Left lung (tissue), 10 donors: ENCODE data around the gene ERI3. TPM values are rescaled to one million over a fixed set of nuclear protein-coding genes. Genes with fewer than 3 reads are reported as not detected.

Source experiments
- ATAC-seq: fragments of 200-7000 bp; cut with Tn5 transposase; one replicate; pipeline ENCODE4 v1.9.1; 2020; ENCODE audit warnings: moderate library complexity
- DNase-seq, 4 donors: peaks; one replicate each; pipeline ENCODE4 v3.0.0-alpha.2; 2013 to 2020
- H3K27ac ChIP-seq, 2 donors: fragments of 200-600 bp; sonication (generic) in 1 of 2; one replicate each; pipeline versions ENCODE4 v1.5.0 to v1.8.0; 2020 to 2021
- H3K27me3 ChIP-seq, 2 donors: fragments of 200-600 bp; sonication (generic) in 1 of 2; one replicate each; pipeline versions ENCODE4 v1.5.0 to v1.8.0; 2020 to 2021
- H3K36me3 ChIP-seq, 2 donors: fragments of 200-600 bp; sonication (generic) in 1 of 2; one replicate each; pipeline versions ENCODE4 v1.5.0 to v1.8.0; 2020 to 2021
- H3K4me1 ChIP-seq, 2 donors: fragments of 200-600 bp; one replicate each; pipeline ENCODE4 v1.8.0; 2021
- H3K4me3 ChIP-seq, 2 donors: fragments of 200-600 bp; sonication (generic) in 1 of 2; one replicate each; pipeline versions ENCODE4 v1.5.0 to v1.8.0; 2020 to 2021; ENCODE audit warnings: mild to moderate bottlenecking in 1 of 2
- H3K9me3 ChIP-seq, 2 donors: fragments of 200-600 bp; sonication (generic) in 1 of 2; one replicate each; pipeline versions ENCODE4 v1.5.0 to v1.8.0; 2020 to 2021
- intact Hi-C, 2 donors: fragments of 100-400 bp; cut with DNase I; formaldehyde crosslinking; loops; one replicate each; pipeline versions ENCODE4 v1.11.2 to v1.14.2; 2022
- polyA plus RNA-seq, 6 donors: library from polyadenylated mRNA; unstranded; fragments of 120-200 nt; gene quantifications; one replicate each; pipeline ENCODE4 v1.2.1, GENCODE V29; 2013; ENCODE audit not compliant: insufficient read length in 6 of 6
- total RNA-seq, 2 donors: library from RNA; stranded (reverse); fragmentation: NEBNext Ultra II Directional; extraction: Animal tissue kit (Norgen Biotek cat#: 25700); gene quantifications; one replicate each; pipeline ENCODE4 v1.2.1, GENCODE V29; 2021
- TF ChIP-seq, protein P1 (sequence below), 2 donors: fragments of 200-600 bp; sonication (generic) in 1 of 2; IDR thresholded peaks; one replicate each; pipeline versions ENCODE4 v1.5.0 to v1.8.0; 2021; ENCODE audit warnings: antibody characterized with exemption in 2 of 2
- donor health status: DM: no; HTN: yes; CAD: no.
- donor health status: DM: no; HTN: no; CAD: no.

The ERI3 gene
- total and polyA plus RNA-seq, 8 donors, result 44.5 to 70.7 (median 65.3) TPM

DNA sequence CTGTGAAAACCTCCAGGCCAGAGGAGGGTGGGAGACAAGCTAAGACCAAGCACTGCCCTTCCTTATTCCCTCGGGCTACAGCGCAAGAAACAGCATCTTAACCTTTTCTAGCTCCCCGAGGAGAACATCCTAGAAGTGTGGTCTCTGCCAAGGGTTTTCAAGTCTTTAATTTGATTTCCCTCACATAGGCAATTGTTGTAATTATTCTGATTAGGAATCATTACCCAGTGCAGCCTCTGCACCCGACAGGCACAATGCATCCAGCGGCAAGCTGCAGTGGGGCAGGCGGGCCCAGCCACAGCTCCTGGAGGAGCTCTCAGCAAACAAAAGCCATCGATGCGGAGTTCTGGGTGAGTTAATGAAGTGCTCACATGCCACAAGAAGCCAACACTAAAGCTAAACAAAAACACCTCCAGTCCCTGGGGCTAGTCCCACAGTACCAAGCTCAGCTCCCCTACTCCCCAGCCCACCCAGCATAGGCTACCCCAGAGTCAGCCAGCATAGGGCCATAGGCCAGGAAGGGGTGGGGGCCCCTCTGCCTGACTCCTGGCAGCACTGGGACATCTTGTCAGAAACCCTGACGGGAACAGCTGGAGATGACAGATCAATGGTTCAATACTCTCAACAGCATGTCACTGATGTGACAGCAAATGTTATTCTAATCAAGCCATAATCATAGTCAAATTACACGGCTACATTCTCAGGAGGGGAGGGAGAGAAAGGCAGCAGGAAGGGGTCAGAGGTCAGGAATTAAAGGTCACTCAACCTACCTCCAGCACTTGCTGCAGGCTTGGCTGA, 42.5 kb downstream of the ERI3 start:
- H3K36me3 ChIP-seq, result peaks cover 0 to 92% of the 10 kb centered on the region in 2 donors
- ATAC-seq, result no peak
- intact Hi-C loops, result no loop called here
- no peak for DNase-seq
- no peaks in the 10 kb centered on the region for H3K4me1 ChIP-seq
- no peaks in the 10 kb centered on the region for H3K27me3 ChIP-seq
- H3K4me3 ChIP-seq, result no peak overlapping the region
- no peaks in the 10 kb centered on the region for H3K9me3 ChIP-seq
- TF ChIP-seq, protein P1, sequence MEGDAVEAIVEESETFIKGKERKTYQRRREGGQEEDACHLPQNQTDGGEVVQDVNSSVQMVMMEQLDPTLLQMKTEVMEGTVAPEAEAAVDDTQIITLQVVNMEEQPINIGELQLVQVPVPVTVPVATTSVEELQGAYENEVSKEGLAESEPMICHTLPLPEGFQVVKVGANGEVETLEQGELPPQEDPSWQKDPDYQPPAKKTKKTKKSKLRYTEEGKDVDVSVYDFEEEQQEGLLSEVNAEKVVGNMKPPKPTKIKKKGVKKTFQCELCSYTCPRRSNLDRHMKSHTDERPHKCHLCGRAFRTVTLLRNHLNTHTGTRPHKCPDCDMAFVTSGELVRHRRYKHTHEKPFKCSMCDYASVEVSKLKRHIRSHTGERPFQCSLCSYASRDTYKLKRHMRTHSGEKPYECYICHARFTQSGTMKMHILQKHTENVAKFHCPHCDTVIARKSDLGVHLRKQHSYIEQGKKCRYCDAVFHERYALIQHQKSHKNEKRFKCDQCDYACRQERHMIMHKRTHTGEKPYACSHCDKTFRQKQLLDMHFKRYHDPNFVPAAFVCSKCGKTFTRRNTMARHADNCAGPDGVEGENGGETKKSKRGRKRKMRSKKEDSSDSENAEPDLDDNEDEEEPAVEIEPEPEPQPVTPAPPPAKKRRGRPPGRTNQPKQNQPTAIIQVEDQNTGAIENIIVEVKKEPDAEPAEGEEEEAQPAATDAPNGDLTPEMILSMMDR (IDR thresholded peaks at IDR 0.05), result no peak
- no peak overlapping the region for H3K27ac ChIP-seq

DNA sequence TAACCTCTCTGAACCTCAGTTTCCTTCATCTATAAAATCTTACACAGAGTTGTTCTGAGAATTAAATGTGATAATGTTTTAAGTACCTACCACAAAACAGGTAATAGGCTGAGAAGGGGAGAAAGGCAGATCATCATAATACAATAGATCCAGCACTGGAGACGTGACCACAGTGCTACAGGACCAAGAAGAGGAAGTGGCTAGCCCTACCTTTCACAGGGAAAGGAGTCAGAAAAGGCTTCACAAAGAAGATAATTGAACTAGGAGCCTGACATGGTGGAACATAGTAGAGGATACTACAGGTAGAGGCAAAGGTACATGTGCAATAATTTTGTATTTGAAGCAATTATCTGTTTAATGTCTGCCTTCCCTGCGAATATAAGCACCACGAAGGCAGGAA, 45.1 kb downstream of the ERI3 start:
- no peak for ATAC-seq
- no peak overlapping the region for H3K27ac ChIP-seq

DNA sequence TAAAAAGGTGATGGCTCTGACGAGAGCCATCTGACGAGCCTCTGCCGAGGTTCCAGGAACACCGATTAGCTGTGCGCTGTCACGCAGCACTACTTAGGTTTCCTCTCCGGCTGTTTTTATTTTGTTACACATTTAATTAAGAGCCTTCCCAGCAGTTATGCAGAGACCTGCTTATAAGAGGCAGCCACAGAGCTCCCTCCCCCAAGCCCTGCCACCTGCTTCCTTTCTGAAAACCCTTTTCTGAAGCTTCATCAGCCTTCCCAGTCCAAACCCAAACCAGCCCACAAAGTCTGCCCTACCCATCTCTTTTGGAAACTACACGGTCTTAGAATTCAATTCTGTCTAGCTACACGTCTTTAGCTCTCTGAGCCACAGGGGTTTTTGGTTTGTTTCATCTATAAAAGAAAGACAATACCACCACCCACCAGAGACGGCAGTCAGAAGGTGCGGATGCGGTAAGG, 49.1 kb downstream of the ERI3 start:
- no peak overlapping the region for H3K4me3 ChIP-seq
- no peak for DNase-seq
- H3K36me3 ChIP-seq, result peaks cover 0 to 70% of the 10 kb centered on the region in 2 donors
- no peaks in the 10 kb centered on the region for H3K27me3 ChIP-seq
- no peaks in the 10 kb centered on the region for H3K4me1 ChIP-seq
- no peak overlapping the region for H3K27ac ChIP-seq
- ATAC-seq, result no peak
- intact Hi-C loops, result no loop called here
- TF ChIP-seq, protein P1 (IDR thresholded peaks at IDR 0.05), result no peak
- no peaks in the 10 kb centered on the region for H3K9me3 ChIP-seq

More for the DNA sequence above, 45.1 kb downstream of the ERI3 start:
- no peaks in the 10 kb centered on the region for H3K9me3 ChIP-seq
- TF ChIP-seq, protein P1 (IDR thresholded peaks at IDR 0.05), result no peak
- intact Hi-C loops, result no loop called here
- no peaks in the 10 kb centered on the region for H3K27me3 ChIP-seq
- no peaks in the 10 kb centered on the region for H3K4me1 ChIP-seq
- no peak for DNase-seq
- no peak overlapping the region for H3K4me3 ChIP-seq
- H3K36me3 ChIP-seq, result peaks cover 0 to 93% of the 10 kb centered on the region in 2 donors

DNA sequence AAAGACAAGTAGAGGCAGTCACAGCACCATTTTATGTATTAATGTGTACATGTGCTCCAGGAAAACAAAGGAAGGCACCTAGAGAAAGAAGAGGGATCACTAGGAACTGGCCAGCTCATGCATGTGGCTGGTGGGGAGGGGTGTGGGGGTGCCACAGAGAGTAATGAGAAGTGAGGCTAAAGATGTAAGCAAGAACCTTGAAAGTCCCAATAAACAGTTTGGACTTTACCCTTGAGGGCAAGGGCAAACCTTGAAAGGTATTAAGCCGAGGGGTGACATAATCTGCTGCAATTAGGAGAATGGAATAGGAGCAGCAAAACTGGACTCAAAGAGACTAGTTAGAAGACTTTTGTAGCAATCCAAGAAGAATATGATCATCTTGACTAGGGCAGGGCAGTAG, 51.5 kb downstream of the ERI3 start:
- no peak overlapping the region for H3K27ac ChIP-seq
- DNase-seq, result no peak
- intact Hi-C loops, result no loop called here
- no peaks in the 10 kb centered on the region for H3K27me3 ChIP-seq
- ATAC-seq, result no peak
- TF ChIP-seq, protein P1 (IDR thresholded peaks at IDR 0.05), result no peak
- H3K4me1 ChIP-seq, result no peaks in the 10 kb centered on the region
- no peaks in the 10 kb centered on the region for H3K9me3 ChIP-seq
- H3K4me3 ChIP-seq, result no peak overlapping the region
- peaks cover 0 to 59% of the 10 kb centered on the region in 2 donors for H3K36me3 ChIP-seq

DNA sequence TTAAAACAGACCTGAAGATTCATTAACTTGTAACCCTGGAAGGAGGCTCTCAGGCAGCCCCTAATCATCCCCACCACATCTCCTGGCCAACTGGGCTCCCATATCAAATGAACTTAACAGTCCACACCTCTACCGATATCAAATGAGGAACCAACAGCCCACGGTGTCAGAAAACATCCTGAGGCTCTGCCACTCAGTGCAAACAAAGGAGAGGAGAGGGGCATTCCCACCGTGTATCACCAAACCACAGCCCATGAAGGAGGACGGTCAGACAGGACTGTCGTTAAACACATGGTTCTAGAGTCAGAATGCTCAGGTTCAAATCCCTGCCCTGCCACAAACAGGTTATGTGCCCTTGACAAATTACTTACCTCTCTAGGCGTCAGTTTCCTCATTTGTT, 52.5 kb downstream of the ERI3 start:
- Histone ChIP-seq H3K9me3 (no peaks in the 10 kb centered on the region), H3K4me3 (no peak overlapping the region), H3K27me3 (no peaks in the 10 kb centered on the region), H3K27ac (no peak overlapping the region), H3K36me3 (peaks cover 0 to 56% of the 10 kb centered on the region in 2 donors), H3K4me1 (no peaks in the 10 kb centered on the region)
- no peak for DNase-seq
- no peak for ATAC-seq
- TF ChIP-seq, protein P1 (IDR thresholded peaks at IDR 0.05), result no peak
- intact Hi-C loops, result no loop called here
